Ectodermal cell (in vitro differentiated cells): ENCODE results near the gene CREB5.

Experiments
- H3K27ac ChIP-seq: 2 replicates; pipeline ENCODE4 v1.7.0; 2013; ENCODE audit warnings: mild to moderate bottlenecking, low read depth, low read length; ENCODE audit not compliant: insufficient read depth, poor library complexity, severe bottlenecking
- H3K27me3 ChIP-seq: 2 replicates; pipeline ENCODE4 v1.7.0; 2013; ENCODE audit warnings: mild to moderate bottlenecking, low read length; ENCODE audit not compliant: insufficient read depth, control insufficient read depth, poor library complexity, severe bottlenecking
- H3K36me3 ChIP-seq: one replicate; pipeline ENCODE4 v1.7.0; 2013; ENCODE audit warnings: low read length; ENCODE audit not compliant: control insufficient read depth, insufficient read depth
- H3K4me1 ChIP-seq: one replicate; pipeline ENCODE4 v1.7.0; 2013; ENCODE audit warnings: low read length; ENCODE audit not compliant: control insufficient read depth, insufficient read depth
- H3K4me3 ChIP-seq: 2 replicates; pipeline ENCODE4 v1.7.0; 2013; ENCODE audit warnings: low read depth, low read length, control low read depth; ENCODE audit not compliant: insufficient read depth
- H3K9me3 ChIP-seq: 2 replicates; pipeline ENCODE4 v1.7.0; 2013; ENCODE audit warnings: mild to moderate bottlenecking, low read length, moderate library complexity; ENCODE audit not compliant: control insufficient read depth
- WGBS, 2 experiments: methylation state at CpG; one replicate each; pipeline ENCODE4 v1.1.7; 2013; ENCODE audit warnings: missing lambda C conversion rate in 2 of 2; 5-methylcytosine and 5-hydroxymethylcytosine counted together

The CREB5 gene

GRCh38 chr7:28484606-28484935 lies 72.3 kb downstream of the CREB5 start:
- H3K9me3 ChIP-seq = no peaks in the 10 kb centered on the region
- H3K4me3 ChIP-seq = no peak overlapping the region
- no peak overlapping the region for H3K27ac ChIP-seq
- WGBS, 2 experiments = 84 to 89% methylated on average over 3 to 4 of the region's 4 CpGs
- H3K36me3 ChIP-seq = no peaks in the 10 kb centered on the region
- peaks cover 24% of the 10 kb centered on the region for H3K4me1 ChIP-seq
- H3K27me3 ChIP-seq = no peaks in the 10 kb centered on the region

- Histone ChIP-seq H3K27ac (no peak overlapping the region), H3K36me3 (no peaks in the 10 kb centered on the region), H3K9me3 (no peaks in the 10 kb centered on the region), H3K27me3 (no peaks in the 10 kb centered on the region), H3K4me3 (no peak overlapping the region), H3K4me1 (peaks cover 4% of the 10 kb centered on the region)
- WGBS, 2 experiments = 96 to 99% methylated on average over 4 of the region's 4 CpGs
These were observed 75.2 kb downstream of the CREB5 start for GRCh38 chr7:28487487-28487886.

GRCh38 chr7:28488061-28488791 lies 75.9 kb downstream of the CREB5 start:
- no peaks in the 10 kb centered on the region for H3K27me3 ChIP-seq
- H3K36me3 ChIP-seq = no peaks in the 10 kb centered on the region
- no peak overlapping the region for H3K27ac ChIP-seq
- no peaks in the 10 kb centered on the region for H3K4me1 ChIP-seq
- H3K9me3 ChIP-seq = no peaks in the 10 kb centered on the region
- WGBS, 2 experiments = 83 to 93% methylated on average over 8 of the region's 9 CpGs
- H3K4me3 ChIP-seq = no peak overlapping the region

GRCh38 chr7:28490831-28491230 lies 78.5 kb downstream of the CREB5 start:
- 83 to 88% methylated on average over 11 of the region's 11 CpGs for WGBS, 2 experiments
- H3K27ac ChIP-seq = no peak overlapping the region
- H3K4me1 ChIP-seq = no peaks in the 10 kb centered on the region
- H3K27me3 ChIP-seq = no peaks in the 10 kb centered on the region
- H3K4me3 ChIP-seq = no peak overlapping the region
- H3K9me3 ChIP-seq = no peaks in the 10 kb centered on the region
- H3K36me3 ChIP-seq = no peaks in the 10 kb centered on the region

- Histone ChIP-seq H3K27ac (no peak overlapping the region), H3K27me3 (no peaks in the 10 kb centered on the region), H3K4me3 (no peak overlapping the region), H3K4me1 (no peaks in the 10 kb centered on the region), H3K36me3 (no peaks in the 10 kb centered on the region), H3K9me3 (no peaks in the 10 kb centered on the region)
These were observed 81.2 kb downstream of the CREB5 start for GRCh38 chr7:28493477-28493876.

DNA sequence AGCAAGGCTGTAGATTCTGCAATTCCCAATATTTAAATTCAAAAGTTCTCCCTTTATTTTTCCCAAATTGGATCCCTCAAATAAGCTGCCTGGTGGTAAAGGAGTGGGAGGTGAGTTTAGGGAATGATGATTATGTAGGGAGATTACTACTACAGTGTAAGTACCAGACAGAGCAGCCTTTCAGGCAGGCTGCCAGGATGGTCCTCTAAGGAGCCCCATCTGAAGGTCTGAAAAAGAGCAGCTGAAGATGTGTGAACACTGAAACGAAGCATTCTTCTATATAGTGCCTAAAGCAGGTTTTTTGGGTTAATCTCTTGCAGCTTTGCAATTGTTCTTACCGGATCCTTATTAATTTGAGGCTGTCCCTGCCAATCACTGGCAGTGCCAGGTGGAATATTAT lies 84.7 kb downstream of the CREB5 start:
- 90 to 94% methylated on average over 2 of the region's 2 CpGs for WGBS, 2 experiments
- H3K4me3 ChIP-seq = no peak overlapping the region
- H3K36me3 ChIP-seq = no peaks in the 10 kb centered on the region
- H3K9me3 ChIP-seq = no peaks in the 10 kb centered on the region
- H3K27ac ChIP-seq = no peak overlapping the region
- no peaks in the 10 kb centered on the region for H3K27me3 ChIP-seq
- no peaks in the 10 kb centered on the region for H3K4me1 ChIP-seq

- no peak overlapping the region for H3K27ac ChIP-seq
- H3K27me3 ChIP-seq = no peaks in the 10 kb centered on the region
- no peaks in the 10 kb centered on the region for H3K9me3 ChIP-seq
- WGBS, 2 experiments = 89 to 93% methylated on average over 4 of the region's 4 CpGs
- no peaks in the 10 kb centered on the region for H3K4me1 ChIP-seq
- H3K36me3 ChIP-seq = no peaks in the 10 kb centered on the region
- no peak overlapping the region for H3K4me3 ChIP-seq
These were observed 86.3 kb downstream of the CREB5 start for GRCh38 chr7:28498636-28499035.

- Histone ChIP-seq H3K4me1 (no peaks in the 10 kb centered on the region), H3K36me3 (no peaks in the 10 kb centered on the region), H3K27ac (no peak overlapping the region), H3K27me3 (no peaks in the 10 kb centered on the region), H3K9me3 (no peaks in the 10 kb centered on the region), H3K4me3 (no peak overlapping the region)
- WGBS, 2 experiments = 74 to 76% methylated on average over 5 of the region's 5 CpGs
These were observed 87.8 kb downstream of the CREB5 start for GRCh38 chr7:28500138-28500537.

- Histone ChIP-seq H3K27ac (no peak overlapping the region), H3K4me3 (no peak overlapping the region), H3K9me3 (no peaks in the 10 kb centered on the region), H3K4me1 (no peaks in the 10 kb centered on the region), H3K36me3 (no peaks in the 10 kb centered on the region), H3K27me3 (no peaks in the 10 kb centered on the region)
- 100% methylated on average over 1 of the region's 1 CpG; no CpG with 5 or more reads in 1 of the 2 experiments for WGBS, 2 experiments
These were observed 90.1 kb downstream of the CREB5 start for GRCh38 chr7:28502408-28502807.

- WGBS, 2 experiments = 90 to 92% methylated on average over 3 of the region's 3 CpGs
- Histone ChIP-seq H3K4me1 (no peaks in the 10 kb centered on the region), H3K36me3 (no peaks in the 10 kb centered on the region), H3K27me3 (no peaks in the 10 kb centered on the region), H3K27ac (no peak overlapping the region), H3K9me3 (no peaks in the 10 kb centered on the region), H3K4me3 (no peak overlapping the region)
These were observed 91.1 kb downstream of the CREB5 start for GRCh38 chr7:28503396-28503795.

GRCh38 chr7:28505014-28505413 lies 92.7 kb downstream of the CREB5 start:
- WGBS, 2 experiments = 78% methylated on average over 6 of the region's 6 CpGs
- H3K36me3 ChIP-seq = no peaks in the 10 kb centered on the region
- no peaks in the 10 kb centered on the region for H3K9me3 ChIP-seq
- no peaks in the 10 kb centered on the region for H3K27me3 ChIP-seq
- no peak overlapping the region for H3K27ac ChIP-seq
- H3K4me1 ChIP-seq = no peaks in the 10 kb centered on the region
- no peak overlapping the region for H3K4me3 ChIP-seq
